ENCODE results near the gene STAT5A.
"Not testable (repeated sequence)": the region's sequence is repeated elsewhere in the genome, so short reads cannot be mapped to it uniquely, and the experiment has no call there.

The STAT5A gene

DNA sequence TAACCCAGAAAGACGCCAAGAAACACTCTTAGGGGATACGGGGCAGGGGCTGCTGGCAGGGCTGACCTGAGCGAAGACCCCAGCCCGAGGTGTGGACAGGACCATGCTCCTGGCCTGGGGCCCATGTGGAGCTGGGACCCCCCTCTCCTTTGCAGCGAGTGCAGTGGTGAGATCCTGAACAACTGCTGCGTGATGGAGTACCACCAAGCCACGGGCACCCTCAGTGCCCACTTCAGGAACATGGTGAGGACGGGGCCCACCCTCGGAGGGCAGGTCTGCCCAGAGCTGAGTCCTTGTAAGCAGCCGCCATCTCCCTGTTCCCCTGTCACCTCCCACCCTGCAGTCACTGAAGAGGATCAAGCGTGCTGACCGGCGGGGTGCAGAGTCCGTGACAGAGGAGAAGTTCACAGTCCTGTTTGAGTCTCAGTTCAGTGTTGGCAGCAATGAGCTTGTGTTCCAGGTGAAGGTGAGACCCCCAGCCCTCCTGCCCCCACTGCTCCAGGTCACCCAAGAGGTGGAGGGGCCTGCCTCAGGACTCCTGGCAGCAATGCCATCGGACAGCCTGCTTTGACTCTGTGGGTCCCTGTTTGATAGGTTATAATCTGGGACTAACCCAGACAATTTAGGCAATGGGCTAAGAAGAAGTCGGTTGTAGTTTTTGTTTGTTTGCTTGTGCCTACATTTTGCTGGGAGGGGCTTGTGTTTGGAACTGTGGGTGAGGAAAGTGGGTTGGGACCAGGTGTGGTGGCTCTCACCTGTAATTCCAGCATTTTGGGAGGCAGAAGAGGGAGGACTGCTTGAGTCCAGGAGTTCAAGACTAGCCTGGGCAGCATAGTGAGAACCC lies 16.1 kb downstream of the STAT5A start:
- Mint-ChIP-seq H3K27ac (peak overlapping the region; percentile 70), H3K27me3 (no peaks in the 10 kb centered on the region), H3K4me1 (ENCODE audit: low read depth) (peaks cover 26% of the 10 kb centered on the region), H3K4me3 (no peak overlapping the region), H3K36me3 (ENCODE audit: low read depth) (peaks cover 67% of the 10 kb centered on the region), H3K9me3 (no peaks in the 10 kb centered on the region)

DNA sequence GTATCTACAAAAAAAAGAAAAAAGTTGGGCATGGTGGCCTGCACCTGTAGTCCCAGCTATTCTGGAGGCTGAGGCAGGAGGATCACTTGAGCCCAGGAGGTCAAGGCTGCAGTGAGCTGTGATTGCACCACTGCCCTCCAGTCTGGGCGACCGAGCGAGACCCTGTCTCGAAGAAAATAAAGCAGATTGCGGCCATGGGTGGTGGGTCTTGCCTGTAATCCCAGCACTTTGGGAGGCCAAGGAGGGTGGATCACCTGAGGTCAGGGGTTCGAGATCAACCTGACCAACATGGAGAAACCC lies 16.7 kb downstream of the STAT5A start:
- peaks cover 31% of the 10 kb centered on the region for H3K4me1 Mint-ChIP-seq (ENCODE audit: low read depth)
- not testable (repeated sequence) for H3K4me3 Mint-ChIP-seq, H3K27me3 Mint-ChIP-seq, H3K9me3 Mint-ChIP-seq
- peaks cover 73% of the 10 kb centered on the region for H3K36me3 Mint-ChIP-seq (ENCODE audit: low read depth)
- H3K27ac Mint-ChIP-seq = peak overlapping the region; percentile 70

DNA sequence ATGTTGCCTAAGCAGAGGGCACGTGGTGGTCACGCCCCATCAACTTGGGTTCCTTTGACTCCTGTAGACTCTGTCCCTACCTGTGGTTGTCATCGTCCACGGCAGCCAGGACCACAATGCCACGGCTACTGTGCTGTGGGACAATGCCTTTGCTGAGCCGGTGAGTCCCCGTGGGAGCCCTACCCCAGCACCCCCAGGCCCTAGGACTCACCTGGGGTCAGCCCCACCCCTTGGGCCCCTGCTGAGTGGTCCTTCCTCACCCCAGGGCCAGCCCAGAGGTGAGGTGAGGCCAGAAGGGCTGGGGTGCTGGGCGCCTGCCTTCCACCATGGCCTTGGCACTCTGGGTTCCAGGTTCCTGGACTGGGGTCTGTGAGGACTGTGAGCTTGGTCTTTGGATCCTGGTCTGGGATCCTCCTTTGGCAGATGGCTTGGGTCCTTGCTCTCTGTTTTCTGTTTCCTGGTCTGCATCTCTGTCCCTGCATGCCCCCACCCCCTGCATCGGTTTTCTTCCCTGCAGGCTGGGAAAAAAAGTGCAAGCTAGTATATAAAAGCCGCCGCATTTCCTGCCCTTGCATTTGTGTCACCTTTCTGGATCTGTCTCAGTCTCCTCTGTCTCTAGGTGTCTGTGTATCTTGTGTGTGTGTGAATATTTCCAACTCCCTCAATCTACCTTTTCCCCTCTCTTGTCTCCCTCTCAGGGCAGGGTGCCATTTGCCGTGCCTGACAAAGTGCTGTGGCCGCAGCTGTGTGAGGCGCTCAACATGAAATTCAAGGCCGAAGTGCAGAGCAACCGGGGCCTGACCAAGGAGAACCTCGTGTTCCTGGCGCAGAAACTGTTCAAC lies 17.5 kb downstream of the STAT5A start:
- Mint-ChIP-seq H3K9me3 (no peaks in the 10 kb centered on the region), H3K4me1 (ENCODE audit: low read depth) (peaks cover 39% of the 10 kb centered on the region), H3K4me3 (peak overlapping the region; percentile 5), H3K36me3 (ENCODE audit: low read depth) (peaks cover 80% of the 10 kb centered on the region), H3K27ac (peak overlapping the region; percentile 50), H3K27me3 (no peaks in the 10 kb centered on the region)

DNA sequence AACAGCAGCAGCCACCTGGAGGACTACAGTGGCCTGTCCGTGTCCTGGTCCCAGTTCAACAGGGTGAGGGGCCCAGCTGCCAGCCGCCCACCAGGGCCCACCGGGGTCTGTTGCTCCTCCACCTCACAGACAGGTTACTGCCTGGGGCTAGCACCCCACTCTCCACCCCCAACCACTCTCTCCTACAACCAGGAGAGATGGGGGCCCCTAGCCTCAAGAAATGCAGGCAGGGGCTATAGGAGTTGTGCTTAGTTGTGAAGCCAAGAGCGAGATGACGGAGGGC lies 18.0 kb downstream of the STAT5A start:
- Mint-ChIP-seq H3K4me1 (ENCODE audit: low read depth) (peaks cover 45% of the 10 kb centered on the region), H3K27me3 (no peaks in the 10 kb centered on the region), H3K4me3 (no peak overlapping the region), H3K27ac (peak overlapping the region; percentile 50), H3K9me3 (no peaks in the 10 kb centered on the region), H3K36me3 (ENCODE audit: low read depth) (peaks cover 80% of the 10 kb centered on the region)

DNA sequence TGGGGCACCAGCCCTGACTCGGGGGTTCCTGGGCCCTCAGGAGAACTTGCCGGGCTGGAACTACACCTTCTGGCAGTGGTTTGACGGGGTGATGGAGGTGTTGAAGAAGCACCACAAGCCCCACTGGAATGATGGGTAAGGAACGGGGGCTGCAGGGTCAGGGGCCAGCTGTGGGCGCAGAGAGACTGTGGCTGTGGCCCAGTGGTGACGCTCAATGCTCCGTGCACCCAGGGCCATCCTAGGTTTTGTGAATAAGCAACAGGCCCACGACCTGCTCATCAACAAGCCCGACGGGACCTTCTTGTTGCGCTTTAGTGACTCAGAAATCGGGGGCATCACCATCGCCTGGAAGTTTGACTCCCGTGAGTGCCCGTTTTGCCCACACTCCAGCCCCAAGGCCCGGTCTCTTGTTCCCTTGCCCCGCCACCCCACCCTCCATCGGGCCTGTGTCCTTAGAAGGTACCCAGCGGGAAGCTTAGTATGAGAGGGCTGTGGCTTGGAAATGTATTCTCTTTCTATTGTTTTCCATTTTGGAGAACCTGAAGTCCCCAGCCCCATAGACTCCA lies 19.1 kb downstream of the STAT5A start:
- no peaks in the 10 kb centered on the region for H3K9me3 Mint-ChIP-seq
- peaks cover 77% of the 10 kb centered on the region for H3K36me3 Mint-ChIP-seq (ENCODE audit: low read depth)
- no peaks in the 10 kb centered on the region for H3K27me3 Mint-ChIP-seq
- no peak overlapping the region for H3K27ac Mint-ChIP-seq
- H3K4me1 Mint-ChIP-seq (ENCODE audit: low read depth) = peaks cover 56% of the 10 kb centered on the region
- no peak overlapping the region for H3K4me3 Mint-ChIP-seq

DNA sequence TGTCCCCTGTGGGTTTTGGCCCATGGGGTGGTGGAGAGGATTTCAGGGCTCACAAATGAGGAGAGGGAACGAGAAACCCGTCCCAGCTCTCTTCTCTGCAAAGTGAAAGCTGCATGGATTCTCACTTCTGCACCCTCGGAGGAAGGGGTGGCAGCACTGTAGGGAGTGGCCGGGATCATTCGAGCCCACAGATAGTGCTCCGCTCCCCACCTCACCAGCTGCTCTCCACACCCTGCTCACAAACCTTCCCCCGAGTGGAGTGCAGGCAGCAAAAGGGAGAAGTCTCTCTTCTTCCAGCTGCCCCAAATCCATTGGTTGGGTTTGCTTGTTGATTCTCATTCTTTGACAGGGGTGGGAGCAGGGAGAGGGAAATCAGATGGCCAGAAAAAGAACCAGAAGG lies 20.1 kb downstream of the STAT5A start:
- Mint-ChIP-seq H3K4me1 (ENCODE audit: low read depth) (peaks cover 63% of the 10 kb centered on the region), H3K36me3 (ENCODE audit: low read depth) (peaks cover 69% of the 10 kb centered on the region), H3K4me3 (no peak overlapping the region), H3K9me3 (no peaks in the 10 kb centered on the region), H3K27me3 (no peaks in the 10 kb centered on the region), H3K27ac (no peak overlapping the region)

DNA sequence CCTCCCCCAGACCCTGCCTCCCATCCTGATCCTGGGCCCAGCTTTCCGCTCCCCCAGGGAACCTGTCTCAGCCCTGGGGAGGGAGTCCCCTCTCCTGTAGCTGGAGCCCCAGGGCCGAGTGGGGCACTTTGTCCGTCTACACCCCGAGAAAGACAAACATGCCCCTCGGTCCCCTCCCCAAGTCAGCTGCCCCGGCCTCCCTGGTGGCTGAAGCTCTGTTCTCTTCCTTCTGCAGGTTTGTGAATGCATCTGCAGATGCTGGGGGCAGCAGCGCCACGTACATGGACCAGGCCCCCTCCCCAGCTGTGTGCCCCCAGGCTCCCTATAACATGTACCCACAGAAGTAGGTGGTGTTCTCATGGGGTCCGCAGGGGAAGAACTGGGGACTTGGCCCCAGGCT lies 20.8 kb downstream of the STAT5A start:
- Mint-ChIP-seq H3K36me3 (ENCODE audit: low read depth) (peaks cover 68% of the 10 kb centered on the region), H3K27ac (peak overlapping the region; percentile 32), H3K27me3 (no peaks in the 10 kb centered on the region), H3K4me1 (ENCODE audit: low read depth) (peaks cover 65% of the 10 kb centered on the region), H3K9me3 (no peaks in the 10 kb centered on the region), H3K4me3 (no peak overlapping the region)

DNA sequence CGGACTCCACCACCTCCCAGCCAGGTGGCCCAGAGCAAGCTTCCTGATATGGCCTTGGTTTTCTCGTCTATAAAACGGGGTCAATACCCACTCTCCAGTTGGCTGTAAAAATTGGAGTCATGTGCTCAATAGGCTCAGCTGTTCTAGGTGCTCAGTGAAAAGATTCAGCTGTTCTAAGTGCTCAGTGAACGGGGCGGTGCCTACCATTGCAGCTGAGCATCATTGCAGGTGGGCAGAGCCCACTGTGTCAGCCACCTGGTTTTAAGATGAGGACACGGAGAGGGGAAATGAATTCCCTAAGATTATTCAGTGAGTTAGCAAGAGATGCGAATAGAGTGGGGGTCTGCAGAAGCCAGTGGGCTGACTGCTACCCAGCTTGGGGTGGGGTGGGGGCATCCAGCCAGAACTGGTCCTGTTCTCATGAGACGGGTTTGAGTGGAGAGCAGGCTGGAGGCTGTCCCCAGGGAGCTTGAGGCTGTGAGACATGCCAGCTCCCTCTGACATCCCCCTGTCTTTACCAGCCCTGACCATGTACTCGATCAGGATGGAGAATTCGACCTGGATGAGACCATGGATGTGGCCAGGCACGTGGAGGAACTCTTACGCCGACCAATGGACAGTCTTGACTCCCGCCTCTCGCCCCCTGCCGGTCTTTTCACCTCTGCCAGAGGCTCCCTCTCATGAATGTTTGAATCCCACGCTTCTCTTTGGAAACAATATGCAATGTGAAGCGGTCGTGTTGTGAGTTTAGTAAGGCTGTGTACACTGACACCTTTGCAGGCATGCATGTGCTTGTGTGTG lies 21.9 kb downstream of the STAT5A start:
- Mint-ChIP-seq H3K27me3 (no peaks in the 10 kb centered on the region), H3K36me3 (ENCODE audit: low read depth) (peaks cover 62% of the 10 kb centered on the region), H3K4me1 (ENCODE audit: low read depth) (peaks cover 70% of the 10 kb centered on the region), H3K27ac (peak overlapping the region; percentile 88), H3K4me3 (peak overlapping the region; percentile 43), H3K9me3 (no peaks in the 10 kb centered on the region)

DNA sequence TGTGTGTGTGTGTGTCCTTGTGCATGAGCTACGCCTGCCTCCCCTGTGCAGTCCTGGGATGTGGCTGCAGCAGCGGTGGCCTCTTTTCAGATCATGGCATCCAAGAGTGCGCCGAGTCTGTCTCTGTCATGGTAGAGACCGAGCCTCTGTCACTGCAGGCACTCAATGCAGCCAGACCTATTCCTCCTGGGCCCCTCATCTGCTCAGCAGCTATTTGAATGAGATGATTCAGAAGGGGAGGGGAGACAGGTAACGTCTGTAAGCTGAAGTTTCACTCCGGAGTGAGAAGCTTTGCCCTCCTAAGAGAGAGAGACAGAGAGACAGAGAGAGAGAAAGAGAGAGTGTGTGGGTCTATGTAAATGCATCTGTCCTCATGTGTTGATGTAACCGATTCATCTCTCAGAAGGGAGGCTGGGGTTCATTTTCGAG lies 22.5 kb downstream of the STAT5A start:
- Mint-ChIP-seq H3K4me3 (peak overlapping the region; percentile 21), H3K27ac (peak overlapping the region; percentile 88), H3K4me1 (ENCODE audit: low read depth) (peaks cover 76% of the 10 kb centered on the region), H3K9me3 (no peaks in the 10 kb centered on the region), H3K27me3 (no peaks in the 10 kb centered on the region), H3K36me3 (ENCODE audit: low read depth) (peaks cover 67% of the 10 kb centered on the region)

DNA sequence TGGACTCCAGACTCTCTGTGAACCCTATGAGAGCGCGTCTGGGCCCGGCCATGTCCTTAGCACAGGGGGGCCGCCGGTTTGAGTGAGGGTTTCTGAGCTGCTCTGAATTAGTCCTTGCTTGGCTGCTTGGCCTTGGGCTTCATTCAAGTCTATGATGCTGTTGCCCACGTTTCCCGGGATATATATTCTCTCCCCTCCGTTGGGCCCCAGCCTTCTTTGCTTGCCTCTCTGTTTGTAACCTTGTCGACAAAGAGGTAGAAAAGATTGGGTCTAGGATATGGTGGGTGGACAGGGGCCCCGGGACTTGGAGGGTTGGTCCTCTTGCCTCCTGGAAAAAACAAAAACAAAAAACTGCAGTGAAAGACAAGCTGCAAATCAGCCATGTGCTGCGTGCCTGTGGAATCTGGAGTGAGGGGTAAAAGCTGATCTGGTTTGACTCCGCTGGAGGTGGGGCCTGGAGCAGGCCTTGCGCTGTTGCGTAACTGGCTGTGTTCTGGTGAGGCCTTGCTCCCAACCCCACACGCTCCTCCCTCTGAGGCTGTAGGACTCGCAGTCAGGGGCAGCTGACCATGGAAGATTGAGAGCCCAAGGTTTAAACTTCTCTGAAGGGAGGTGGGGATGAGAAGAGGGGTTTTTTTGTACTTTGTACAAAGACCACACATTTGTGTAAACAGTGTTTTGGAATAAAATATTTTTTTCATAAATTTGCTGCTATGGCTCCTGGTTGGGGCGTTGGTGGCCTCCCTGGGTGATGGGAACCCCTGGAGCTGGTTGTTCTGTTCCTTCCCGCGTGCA lies 23.1 kb downstream of the STAT5A start:
- H3K36me3 Mint-ChIP-seq (ENCODE audit: low read depth) = peaks cover 69% of the 10 kb centered on the region

DNA sequence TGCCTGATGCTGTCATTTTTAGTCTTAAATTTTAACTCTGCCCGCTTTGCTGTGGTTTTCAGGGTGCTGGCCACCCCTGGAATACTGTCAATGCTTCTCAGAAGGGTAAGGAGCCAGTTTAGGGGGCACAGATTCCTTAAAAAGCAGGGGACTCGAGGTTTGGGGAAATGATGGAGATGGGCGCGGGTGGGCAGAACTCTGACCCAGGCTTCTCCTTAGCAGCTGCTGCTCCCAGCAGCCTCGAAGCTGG lies 23.7 kb downstream of the STAT5A start:
- Mint-ChIP-seq H3K4me3 (peak overlapping the region; percentile 70), H3K4me1 (ENCODE audit: low read depth) (peaks cover 81% of the 10 kb centered on the region), H3K27me3 (no peaks in the 10 kb centered on the region), H3K27ac (peak overlapping the region; percentile 88), H3K9me3 (no peaks in the 10 kb centered on the region), H3K36me3 (ENCODE audit: low read depth) (peaks cover 71% of the 10 kb centered on the region)

More for the DNA sequence above, 23.1 kb downstream of the STAT5A start:
- Mint-ChIP-seq H3K27ac (peak overlapping the region; percentile 88), H3K4me1 (ENCODE audit: low read depth) (peaks cover 76% of the 10 kb centered on the region), H3K4me3 (peak overlapping the region; percentile 70), H3K27me3 (no peaks in the 10 kb centered on the region), H3K9me3 (no peaks in the 10 kb centered on the region)

DNA sequence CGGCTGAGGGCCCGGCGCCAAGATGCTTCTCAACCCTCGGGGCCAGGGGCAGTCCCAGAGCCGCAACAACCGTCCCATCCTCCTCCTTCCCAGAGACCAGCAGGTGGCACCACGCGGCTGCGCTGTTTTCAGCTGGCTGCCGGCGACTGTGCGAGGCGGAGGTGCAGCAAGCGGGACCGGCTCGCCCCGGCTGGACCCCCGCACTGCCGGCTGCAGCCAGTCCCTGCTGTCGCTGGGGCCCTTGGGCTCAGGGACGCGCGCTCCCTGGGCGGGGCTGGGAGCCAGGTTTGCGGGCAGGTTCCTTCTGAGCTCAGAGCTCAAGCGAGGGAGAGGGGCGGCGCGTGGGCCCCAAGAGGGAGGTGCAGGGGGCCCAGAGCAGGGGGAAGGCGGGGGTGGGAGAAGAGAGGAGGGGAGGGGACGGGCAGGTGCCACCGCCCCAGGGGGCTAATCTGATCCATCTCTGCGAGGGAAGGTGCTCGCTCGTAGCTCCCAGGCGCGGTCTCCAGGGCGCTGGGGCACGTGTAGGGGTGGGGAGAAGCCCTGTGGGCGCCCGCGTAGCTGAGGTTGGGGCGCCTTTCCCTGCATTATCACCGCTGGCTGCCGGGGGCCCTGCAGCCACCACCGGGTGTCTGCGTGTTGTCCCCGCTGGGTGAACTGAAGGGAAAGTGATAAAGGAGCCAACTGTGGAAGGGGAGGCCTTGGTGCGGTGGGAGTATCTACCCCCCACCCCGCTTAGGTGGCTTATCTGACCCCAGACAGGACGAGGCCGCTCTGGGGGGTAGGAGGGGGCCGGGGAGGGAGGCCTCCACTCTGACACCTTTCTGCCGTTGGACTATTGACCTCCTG lies 24.2 kb downstream of the STAT5A start:
- peaks cover 73% of the 10 kb centered on the region for H3K36me3 Mint-ChIP-seq (ENCODE audit: low read depth)
- peaks cover 87% of the 10 kb centered on the region for H3K4me1 Mint-ChIP-seq (ENCODE audit: low read depth)
- H3K9me3 Mint-ChIP-seq = no peaks in the 10 kb centered on the region
- H3K4me3 Mint-ChIP-seq = peak overlapping the region; percentile 70
- peak overlapping the region; percentile 91 for H3K27ac Mint-ChIP-seq
- no peaks in the 10 kb centered on the region for H3K27me3 Mint-ChIP-seq

DNA sequence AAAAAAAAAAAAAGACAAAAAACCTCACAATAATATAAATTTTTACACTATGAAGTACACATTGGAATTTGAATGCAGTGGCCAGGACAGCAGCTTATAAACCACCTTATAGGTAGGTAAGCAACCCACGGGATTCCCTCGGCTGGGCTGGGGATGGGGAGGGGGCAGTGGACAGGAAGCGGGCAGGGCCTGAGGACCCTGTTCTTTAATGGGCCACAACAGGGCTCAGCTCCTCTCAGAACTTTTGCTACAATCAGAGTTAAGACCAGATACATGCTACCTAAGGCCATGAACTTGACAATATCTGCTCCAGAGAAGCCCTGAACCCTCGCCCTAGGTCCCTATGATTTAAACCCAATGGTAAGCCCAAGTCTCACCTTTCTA lies 25.1 kb downstream of the STAT5A start:
- H3K27ac Mint-ChIP-seq = peak overlapping the region; percentile 78
- H3K4me1 Mint-ChIP-seq (ENCODE audit: low read depth) = peaks cover 90% of the 10 kb centered on the region

More for the DNA sequence above, 25.1 kb downstream of the STAT5A start:
- Mint-ChIP-seq H3K27me3 (no peaks in the 10 kb centered on the region), H3K9me3 (no peaks in the 10 kb centered on the region), H3K36me3 (ENCODE audit: low read depth) (peaks cover 73% of the 10 kb centered on the region), H3K4me3 (no peak overlapping the region)
